NCI-H526 treated with DMSO at 0.1 percent for 48 hours (cell line): ENCODE data around the gene ZNF277.

Experiments used
- DNase-seq: peaks from one replicate; lab custom pipeline; 2025; lab: John Stamatoyannopoulos, UW

The ZNF277 gene

DNA sequence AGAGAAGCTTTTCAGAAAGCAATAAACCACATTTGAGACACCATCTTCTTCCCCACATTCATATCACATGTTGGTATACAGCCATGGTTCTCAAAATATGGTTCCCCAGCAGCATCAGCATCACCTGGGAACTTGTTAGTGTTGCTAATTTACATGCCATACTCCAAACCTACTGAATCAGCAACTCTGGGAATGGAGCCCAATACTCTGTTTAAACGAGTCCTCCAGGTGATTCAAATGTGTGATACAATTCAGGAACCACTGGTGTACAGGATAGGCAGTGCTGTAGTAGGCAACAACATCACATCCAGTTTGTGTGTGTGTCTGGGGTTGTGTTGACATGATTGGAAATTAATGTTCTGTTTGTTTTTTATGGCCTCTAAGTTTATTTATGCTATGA, 47.7 kb downstream of the ZNF277 start:
- no peak for DNase-seq

GRCh38 chr7:112254709-112255387, 48.4 kb downstream of the ZNF277 start:
- DNase-seq = no peak

- DNase-seq = no peak
Observed at GRCh38 chr7:112255388-112255720, 48.9 kb downstream of the ZNF277 start.

DNA sequence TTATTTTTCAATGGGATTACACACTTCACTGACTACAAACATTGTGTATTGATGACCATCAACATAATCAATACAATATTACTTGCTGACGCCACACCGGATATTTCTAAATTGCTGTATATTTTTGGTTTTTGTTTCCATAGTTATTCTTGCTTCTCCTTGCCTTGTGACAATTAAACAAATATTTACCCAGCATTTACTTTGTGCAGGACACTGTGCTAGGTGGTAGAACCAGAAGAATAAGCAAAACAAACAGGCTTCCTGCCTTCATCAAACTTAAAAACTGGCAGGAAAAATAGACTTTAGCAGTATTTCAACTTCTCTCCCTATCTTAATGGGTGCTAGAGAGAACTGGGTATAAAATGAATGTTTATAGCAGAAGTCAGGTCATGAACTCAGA, 50.6 kb downstream of the ZNF277 start:
- DNase-seq = no peak

DNA sequence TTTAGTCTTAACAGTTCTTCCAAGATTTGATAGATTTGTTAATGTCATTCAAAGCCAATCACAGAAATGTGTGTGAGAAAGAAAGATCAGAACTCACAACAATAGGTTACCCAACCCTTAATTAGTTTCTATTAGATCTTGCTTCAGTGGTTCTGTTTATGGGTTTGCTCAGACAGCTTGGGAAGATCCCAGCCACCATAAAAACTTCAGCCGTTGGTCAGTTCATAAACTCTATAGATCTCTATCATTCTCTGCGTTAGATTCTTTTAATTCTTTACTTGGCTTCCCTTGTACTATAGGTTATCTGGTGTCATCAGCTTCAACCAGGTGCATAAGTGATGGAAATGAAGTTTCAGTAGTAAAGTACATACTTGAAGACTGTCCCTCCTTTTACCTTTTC, 54.4 kb downstream of the ZNF277 start:
- DNase-seq = no peak

GRCh38 chr7:112262036-112262435, 55.5 kb downstream of the ZNF277 start:
- no peak for DNase-seq

DNA sequence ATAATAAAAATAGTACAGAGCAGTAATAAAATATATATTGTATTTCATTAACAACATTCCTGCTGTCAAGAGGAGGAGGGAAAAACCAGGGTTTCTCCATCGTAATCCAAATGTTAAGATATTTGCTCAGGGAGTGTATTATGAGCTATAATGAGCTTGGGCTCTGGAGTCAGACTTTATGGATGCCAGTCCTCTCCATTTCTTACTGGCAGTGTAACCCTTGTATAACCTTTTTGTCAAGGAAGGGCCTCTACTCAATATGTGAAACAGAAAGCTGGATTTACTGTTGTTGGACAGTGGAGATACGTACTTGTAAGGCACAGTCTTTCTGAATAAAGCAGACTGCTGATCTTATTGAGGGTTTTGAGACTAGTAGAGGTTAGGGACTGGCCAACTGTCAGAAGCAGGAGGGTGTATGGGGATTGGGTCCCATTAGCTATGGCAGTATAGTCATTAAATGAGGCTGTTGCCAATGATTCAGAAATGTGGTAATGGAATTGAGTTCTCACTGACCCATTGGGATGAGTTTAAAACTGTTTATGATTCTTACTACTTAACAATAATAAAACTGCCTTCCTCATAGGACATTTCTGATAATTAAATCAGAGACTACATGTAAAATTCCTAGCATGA, 56.5 kb downstream of the ZNF277 start:
- DNase-seq = no peak

DNA sequence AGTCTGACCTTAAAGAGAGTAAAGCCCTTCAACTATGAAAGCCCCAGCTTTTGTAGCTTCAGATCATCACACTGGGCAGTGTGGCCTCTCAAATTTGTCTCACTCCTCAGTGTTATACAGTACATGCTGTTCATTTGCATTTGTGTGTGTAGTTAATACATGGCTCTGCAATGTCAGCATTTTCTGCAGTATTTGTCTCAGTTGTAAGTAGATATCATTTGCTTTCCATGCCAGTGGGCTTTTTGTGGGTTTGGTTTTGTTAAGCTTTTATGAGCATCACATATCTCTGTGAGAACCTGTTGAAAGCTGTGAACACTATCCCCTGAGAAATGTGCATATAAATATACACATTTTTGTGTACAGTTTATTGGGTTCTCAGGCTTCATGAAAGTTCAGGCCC, 57.0 kb downstream of the ZNF277 start:
- DNase-seq = peak; percentile 49

DNA sequence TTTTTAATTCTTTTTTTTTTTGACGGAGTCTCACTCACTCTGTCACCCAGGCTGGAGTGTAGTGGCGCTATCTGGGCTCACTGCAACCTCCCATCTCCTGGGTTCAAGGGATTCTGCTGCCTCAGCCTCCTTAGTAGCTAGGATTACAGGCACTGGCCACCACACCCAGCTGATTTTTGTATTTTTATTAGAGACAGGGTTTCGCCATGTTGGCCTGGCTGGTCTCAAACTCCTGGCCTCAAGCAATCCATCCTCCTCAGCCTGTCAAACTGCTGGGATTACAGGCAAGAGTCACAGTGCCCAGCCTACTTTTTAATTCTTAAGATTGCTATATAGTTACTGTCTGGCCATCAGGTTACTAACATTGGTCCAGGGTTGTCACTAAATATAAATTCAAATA, 59.6 kb downstream of the ZNF277 start:
- no peak for DNase-seq

- DNase-seq = no peak
Observed at GRCh38 chr7:112266595-112267270, 60.2 kb downstream of the ZNF277 start.

DNA sequence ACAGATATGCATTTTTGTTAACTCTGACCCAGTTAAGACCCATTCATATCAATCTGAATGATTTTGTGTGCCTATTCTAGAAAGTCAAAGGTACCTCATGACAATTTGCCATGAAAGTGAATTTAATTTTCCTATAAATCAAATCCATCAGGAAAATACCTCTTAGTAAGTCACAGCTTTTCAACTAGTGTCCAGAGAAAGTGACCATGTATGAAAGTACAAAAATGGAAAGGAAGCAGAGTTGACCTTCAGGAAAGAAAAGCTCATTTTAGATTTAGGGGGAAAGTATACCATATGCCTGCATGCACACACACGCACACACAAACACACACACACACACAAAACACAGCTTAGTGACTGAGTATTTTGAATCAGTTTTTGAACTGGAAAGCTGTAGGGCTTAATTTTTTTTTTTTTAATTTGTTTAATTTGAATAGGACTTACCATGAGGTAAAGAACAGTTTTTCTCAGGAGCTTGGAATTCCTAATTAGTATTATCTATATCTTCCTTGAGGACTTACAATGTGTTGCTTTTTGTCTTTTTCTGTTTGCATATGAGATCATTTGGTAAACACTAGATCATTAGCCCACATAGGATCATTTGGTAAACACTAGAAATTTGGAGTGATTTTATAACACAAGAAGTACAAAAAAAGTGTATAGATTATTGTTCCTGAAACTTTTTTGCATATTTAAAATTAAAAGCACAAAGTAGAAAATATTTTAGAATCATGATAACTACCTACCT, 61.6 kb downstream of the ZNF277 start:
- no peak for DNase-seq

- no peak for DNase-seq
Observed at GRCh38 chr7:112271162-112271561, 64.7 kb downstream of the ZNF277 start.

GRCh38 chr7:112272921-112273561, 66.5 kb downstream of the ZNF277 start:
- no peak for DNase-seq

DNA sequence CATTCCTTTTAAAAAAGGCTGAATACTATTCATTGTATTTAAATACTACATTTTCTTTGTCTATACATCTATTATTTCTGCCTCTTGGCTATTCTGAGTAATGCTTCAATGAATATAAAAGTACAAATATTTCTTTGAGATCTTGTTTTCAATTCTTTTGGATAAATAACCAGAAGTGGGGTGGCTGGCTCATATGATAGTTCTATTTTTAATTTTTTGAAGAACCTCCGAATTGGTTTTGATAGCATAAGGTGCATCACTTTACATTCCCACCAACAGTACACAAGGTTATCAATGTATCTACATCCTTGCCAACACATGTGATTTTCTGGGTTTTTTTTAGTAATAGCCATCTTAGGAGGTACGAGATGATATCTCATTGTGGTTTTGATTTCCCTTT, 72.5 kb downstream of the ZNF277 start:
- DNase-seq = no peak

DNA sequence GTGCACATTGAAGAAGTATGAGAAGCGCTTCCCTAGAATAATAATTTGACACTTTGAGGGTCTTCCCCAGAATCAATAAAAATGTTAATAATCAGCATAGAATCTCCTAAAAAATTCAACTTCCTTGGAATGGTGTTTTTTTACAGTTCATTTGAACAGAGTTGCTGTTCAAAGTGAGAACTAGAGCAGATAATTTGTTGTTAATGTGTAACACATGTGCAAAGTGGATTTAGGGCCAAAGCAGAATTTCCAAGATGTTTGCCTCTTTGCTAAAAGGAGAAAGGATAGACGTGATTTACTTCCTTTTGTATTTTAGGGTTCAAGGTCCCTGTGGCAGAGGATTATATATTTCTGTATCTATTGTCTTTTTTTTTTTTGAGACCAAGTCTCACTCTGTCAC, 73.8 kb downstream of the ZNF277 start:
- DNase-seq = no peak

DNA sequence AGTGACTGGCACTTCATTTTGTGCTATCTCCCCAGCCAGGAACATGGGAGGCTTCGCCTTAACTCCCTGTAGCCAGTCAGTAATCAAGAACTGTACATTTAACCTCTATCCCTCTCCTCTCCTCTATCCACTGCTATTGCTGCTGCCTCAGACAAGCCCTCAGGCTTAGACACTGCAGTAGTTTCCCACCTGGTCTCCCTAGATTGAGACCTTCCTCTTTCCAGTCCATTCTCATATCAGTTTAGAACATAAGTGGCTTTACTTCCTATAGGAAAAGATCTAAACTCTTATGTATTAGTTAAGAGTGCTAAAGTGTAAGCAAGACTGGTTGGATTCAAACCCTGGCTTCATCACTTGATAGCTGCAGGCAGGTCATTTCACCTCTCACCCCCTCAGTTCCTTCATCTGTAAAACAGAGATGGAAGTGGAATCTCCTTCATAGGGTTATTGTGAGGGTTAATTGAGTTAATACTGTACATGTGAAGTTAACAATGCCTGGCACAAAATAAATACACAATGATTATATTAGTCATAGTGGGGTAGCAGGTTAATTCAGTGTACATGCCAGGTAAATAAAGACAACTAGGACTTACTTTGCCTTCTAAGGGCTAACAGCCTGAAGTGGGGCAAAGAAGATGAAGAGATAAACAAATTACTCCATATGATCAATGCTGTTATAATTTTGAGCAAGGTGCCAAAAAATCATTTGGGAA, 76.1 kb downstream of the ZNF277 start:
- DNase-seq = no peak

- peak; percentile 41 for DNase-seq
Observed at GRCh38 chr7:112283382-112283910, 77.0 kb downstream of the ZNF277 start.

DNA sequence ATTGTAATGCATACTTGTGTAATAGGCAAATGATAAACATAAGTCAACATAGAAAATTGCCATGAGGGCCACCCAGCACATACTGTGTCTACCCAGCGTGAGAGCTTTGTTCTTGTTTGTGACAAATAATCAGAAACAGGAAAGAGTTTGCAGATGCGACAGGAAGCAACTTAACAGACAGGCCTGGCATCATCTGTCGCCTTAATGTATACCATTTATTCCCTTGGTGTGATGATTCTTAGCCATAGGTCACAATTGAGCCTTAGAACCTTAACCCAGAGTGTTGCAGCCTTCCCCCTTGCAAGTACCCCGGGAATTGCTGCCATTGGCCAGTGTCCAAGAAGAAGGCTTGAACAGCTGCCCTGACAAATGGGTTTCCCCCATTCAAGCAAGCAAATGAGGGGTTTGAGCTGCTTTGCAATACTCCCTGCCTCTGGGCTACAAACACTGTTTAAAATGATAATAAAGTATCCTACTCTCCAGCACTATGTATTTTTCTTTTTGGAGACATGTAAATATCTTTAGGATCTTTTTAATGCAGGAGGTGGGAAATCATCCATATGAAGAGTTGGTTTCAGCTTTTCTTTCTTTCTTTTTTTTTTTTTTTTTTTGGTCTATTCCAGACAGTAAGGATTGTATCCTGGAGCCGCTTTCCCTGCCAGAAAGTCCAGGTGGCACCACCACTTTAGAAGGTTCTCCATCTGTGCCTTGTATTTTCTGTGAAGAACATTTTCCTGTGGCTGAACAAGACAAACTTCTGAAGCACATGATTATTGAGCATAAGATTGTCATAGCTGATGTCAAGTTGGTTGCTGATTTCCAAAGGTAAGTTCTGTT, 80.0 kb downstream of the ZNF277 start:
- DNase-seq = peak; percentile 79

- DNase-seq = no peak
Observed at GRCh38 chr7:112288301-112288700, 81.8 kb downstream of the ZNF277 start.

DNA sequence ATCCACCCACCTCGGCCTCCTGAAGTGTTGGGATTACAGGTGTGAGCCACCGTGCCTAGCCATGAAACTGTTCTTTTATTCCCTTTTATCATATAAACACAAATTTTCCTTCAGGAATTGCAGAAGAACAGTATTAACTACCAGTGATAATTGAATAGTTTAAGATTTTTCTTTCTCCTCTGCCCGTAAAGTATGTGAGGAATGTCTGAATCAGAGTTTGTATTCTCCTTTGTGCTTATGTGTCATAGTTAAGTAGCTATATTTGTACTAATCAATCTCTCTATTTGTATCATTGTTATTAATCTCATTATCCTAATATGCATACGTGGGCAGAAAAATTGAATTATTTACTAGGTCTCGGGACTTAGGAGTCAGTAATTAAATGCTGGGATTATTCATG, 83.6 kb downstream of the ZNF277 start:
- no peak for DNase-seq

GRCh38 chr7:112292162-112292561, 85.7 kb downstream of the ZNF277 start:
- DNase-seq = no peak
